DND-41 (cell line): ENCODE data around the gene KASH5.

ENCODE experiments used
- ATAC-seq: fragments of 200-7000 bp; cut with Tn5 transposase; 3 replicates; pipeline ENCODE4 v1.9.1; 2021; ENCODE audit warnings: low read depth; ENCODE audit not compliant: insufficient read depth
- DNase-seq: peaks from one replicate; pipeline ENCODE4 v3.0.0-alpha.2; 2020
- H2AFZ ChIP-seq: 2 replicates; pipeline ENCODE4 v1.6.0; 2012; ENCODE audit warnings: low read depth, low read length
- H3K27ac ChIP-seq: 2 replicates; pipeline ENCODE4 v1.5.1; 2012; ENCODE audit warnings: low read length, inconsistent platforms
- H3K27me3 ChIP-seq: fragments of 200-600 bp; sonication (generic); 2 replicates; pipeline ENCODE4 v1.6.0; 2012; ENCODE audit warnings: low read length, mild to moderate bottlenecking, inconsistent platforms; ENCODE audit not compliant: insufficient read depth, poor library complexity
- H3K36me3 ChIP-seq: 2 replicates; pipeline ENCODE4 v1.5.1; 2012; ENCODE audit warnings: low read length, inconsistent platforms; ENCODE audit not compliant: insufficient read depth
- H3K4me1 ChIP-seq: 2 replicates; pipeline ENCODE4 v1.5.1; 2012; ENCODE audit warnings: mild to moderate bottlenecking, low read length; ENCODE audit not compliant: insufficient read depth
- H3K4me2 ChIP-seq: 2 replicates; pipeline ENCODE4 v1.6.0; 2012; ENCODE audit warnings: mild to moderate bottlenecking, moderate library complexity, low read length, inconsistent platforms; ENCODE audit not compliant: insufficient read depth
- H3K4me3 ChIP-seq, 2 experiments: fragments of 200-600 bp in 1 of 2; shearing (Covaris generic) in 1 of 2; 2 replicates each; pipeline ENCODE4 v1.5.1; 2012 to 2016; ENCODE audit warnings: inconsistent platforms in 2 of 2, low read length in 2 of 2, mild to moderate bottlenecking in 2 of 2, low read depth in 1 of 2, moderate library complexity in 1 of 2
- H3K79me2 ChIP-seq: 2 replicates; pipeline ENCODE4 v1.6.0; 2012; ENCODE audit warnings: low read length, inconsistent platforms; ENCODE audit not compliant: insufficient read depth
- H3K9ac ChIP-seq: 2 replicates; pipeline ENCODE4 v1.6.0; 2012; ENCODE audit warnings: low read depth, mild to moderate bottlenecking, inconsistent platforms, low read length, moderate library complexity
- H3K9me3 ChIP-seq: 2 replicates; pipeline ENCODE4 v1.5.1; 2012; ENCODE audit warnings: low read length, moderate library complexity, mild to moderate bottlenecking, inconsistent platforms; ENCODE audit not compliant: insufficient read depth, severe bottlenecking
- H4K20me1 ChIP-seq: 2 replicates; pipeline ENCODE4 v1.6.0; 2012; ENCODE audit warnings: low read length; ENCODE audit not compliant: insufficient read depth
- CTCF ChIP-seq: IDR thresholded peaks from 2 replicates; pipeline ENCODE4 v1.5.1; 2012; ENCODE audit warnings: borderline replicate concordance, low read length, moderate library complexity, mild to moderate bottlenecking; ENCODE audit not compliant: poor library complexity, severe bottlenecking; ENCODE audit errors: extremely low read depth
- EZH2 ChIP-seq: IDR thresholded peaks from 3 replicates; pipeline ENCODE4 v1.6.1; 2012; ENCODE audit warnings: borderline replicate concordance, low read depth, mild to moderate bottlenecking, moderate library complexity, low read length, inconsistent platforms; ENCODE audit not compliant: severe bottlenecking

KASH5 gene

GRCh38 chr19:49425922-49426592 is 38.0 kb downstream of the KASH5 start:
- no peak for TF ChIP-seq CTCF
- TF ChIP-seq EZH2, result no peak
- Histone ChIP-seq H3K4me2 (no peak overlapping the region), H2AFZ (no peak overlapping the region), H3K27ac (no peak overlapping the region), H3K79me2 (no peaks in the 10 kb centered on the region), H3K4me3 (no peak overlapping the region), H3K9me3 (no peaks in the 10 kb centered on the region), H3K9ac (no peak overlapping the region), H3K4me1 (peaks cover 7% of the 10 kb centered on the region; the same call in 1 of the 2 replicates), H3K36me3 (no peaks in the 10 kb centered on the region), H3K27me3 (no peaks in the 10 kb centered on the region), H4K20me1 (no peaks in the 10 kb centered on the region)
- DNase-seq, result no peak
- no peak for ATAC-seq

GRCh38 chr19:49427339-49427738 is 39.3 kb downstream of the KASH5 start:
- Histone ChIP-seq H4K20me1 (no peaks in the 10 kb centered on the region), H3K27me3 (no peaks in the 10 kb centered on the region), H2AFZ (no peak overlapping the region), H3K9ac (no peak overlapping the region), H3K4me3 (no peak overlapping the region), H3K79me2 (no peaks in the 10 kb centered on the region), H3K9me3 (no peaks in the 10 kb centered on the region), H3K27ac (no peak overlapping the region), H3K36me3 (no peaks in the 10 kb centered on the region), H3K4me2 (no peak overlapping the region), H3K4me1 (peaks cover 7% of the 10 kb centered on the region; the same call in 1 of the 2 replicates)
- ATAC-seq (no peak), DNase-seq (no peak)
- no peak for TF ChIP-seq CTCF
- TF ChIP-seq EZH2, result no peak

- H3K4me3 ChIP-seq, result no peak overlapping the region
- no peaks in the 10 kb centered on the region for H3K9me3 ChIP-seq
- no peaks in the 10 kb centered on the region for H3K27me3 ChIP-seq
- no peaks in the 10 kb centered on the region for H3K79me2 ChIP-seq
- no peak overlapping the region for H3K9ac ChIP-seq
- H2AFZ ChIP-seq, result no peak overlapping the region
- ATAC-seq (no peak), DNase-seq (no peak)
- no peak overlapping the region for H3K27ac ChIP-seq
- no peaks in the 10 kb centered on the region for H3K36me3 ChIP-seq
- no peak for TF ChIP-seq EZH2
- no peak for TF ChIP-seq CTCF
- no peak overlapping the region for H3K4me2 ChIP-seq
- H4K20me1 ChIP-seq, result no peaks in the 10 kb centered on the region
- peaks cover 7% of the 10 kb centered on the region; the same call in 1 of the 2 replicates for H3K4me1 ChIP-seq
Observed at GRCh38 chr19:49427855-49428546, 40.0 kb downstream of the KASH5 start.
